Ascending aorta (tissue), 2 donors: ENCODE measurements around the gene LOXL4. TPM values are rescaled to one million over a fixed set of nuclear protein-coding genes. Genes with fewer than 3 reads are reported as not detected.

Source experiments
- DNase-seq, 2 donors: peaks; one replicate each; pipeline ENCODE4 v3.0.0-alpha.2; 2019; ENCODE audit warnings: low spot score in 2 of 2
- H3K27ac ChIP-seq, 2 donors: fragments of 200-600 bp; sonication (generic); one replicate each; pipeline ENCODE4 v1.5.1; 2016 to 2017; ENCODE audit warnings: mild to moderate bottlenecking in 1 of 2
- H3K27me3 ChIP-seq: fragments of 200-600 bp; sonication (generic); one replicate; pipeline ENCODE4 v1.5.1; 2017
- H3K36me3 ChIP-seq, 2 donors: fragments of 200-600 bp; sonication (generic); one replicate each; pipeline ENCODE4 v1.5.1; 2016
- H3K4me1 ChIP-seq, 2 donors: fragments of 200-600 bp; sonication (generic); one replicate each; pipeline ENCODE4 v1.5.1; 2016 to 2017; ENCODE audit warnings: mild to moderate bottlenecking in 1 of 2
- H3K4me3 ChIP-seq, 2 donors: fragments of 200-600 bp; sonication (generic); one replicate each; pipeline ENCODE4 v1.5.1; 2016 to 2017; ENCODE audit warnings: mild to moderate bottlenecking in 1 of 2
- H3K9me3 ChIP-seq, 2 donors: fragments of 200-600 bp; sonication (generic); one replicate each; pipeline ENCODE4 v1.5.1; 2016
- CTCF ChIP-seq, 3 experiments: fragments of 200-600 bp in 2 of 3; fragments of 450-650 bp in 1 of 3; sonication (generic) in 2 of 3; IDR thresholded peaks; one replicate each; pipeline ENCODE4 v1.5.1; 2016 to 2019; ENCODE audit warnings: antibody characterized with exemption in 3 of 3, mild to moderate bottlenecking in 1 of 3, moderate library complexity in 1 of 3
- intact Hi-C: fragments of 100-400 bp; cut with DNase I; formaldehyde crosslinking; loops from one replicate; pipeline ENCODE4 v1.15.1; 2023
- total RNA-seq: library from RNA; depleted of rRNA; stranded (reverse); fragments of >200 nt; gene quantifications from one replicate; pipeline ENCODE4 v1.1.0, GENCODE V29; 2016

The LOXL4 gene
- total RNA-seq, 1 donor from 2014 or later: 3.7 TPM

GRCh38 chr10:98260350-98260749, 7.6 kb downstream of the LOXL4 start:
- H3K36me3 ChIP-seq: peaks cover 0 to 4% of the 10 kb centered on the region in 2 donors
- H3K4me1 ChIP-seq: peaks cover 0 to 12% of the 10 kb centered on the region in 2 donors
- no peak overlapping the region for H3K4me3 ChIP-seq
- no peaks in the 10 kb centered on the region for H3K27me3 ChIP-seq
- TF ChIP-seq CTCF (IDR thresholded peaks at IDR 0.05): no peak
- intact Hi-C loops: loop anchor here (5.0 kb wide), 1 partner anchor 157 kb away; the partner anchor contains the start of gene PYROXD2
- no peak overlapping the region for H3K27ac ChIP-seq
- no peaks in the 10 kb centered on the region for H3K9me3 ChIP-seq
- no peak for DNase-seq

DNA sequence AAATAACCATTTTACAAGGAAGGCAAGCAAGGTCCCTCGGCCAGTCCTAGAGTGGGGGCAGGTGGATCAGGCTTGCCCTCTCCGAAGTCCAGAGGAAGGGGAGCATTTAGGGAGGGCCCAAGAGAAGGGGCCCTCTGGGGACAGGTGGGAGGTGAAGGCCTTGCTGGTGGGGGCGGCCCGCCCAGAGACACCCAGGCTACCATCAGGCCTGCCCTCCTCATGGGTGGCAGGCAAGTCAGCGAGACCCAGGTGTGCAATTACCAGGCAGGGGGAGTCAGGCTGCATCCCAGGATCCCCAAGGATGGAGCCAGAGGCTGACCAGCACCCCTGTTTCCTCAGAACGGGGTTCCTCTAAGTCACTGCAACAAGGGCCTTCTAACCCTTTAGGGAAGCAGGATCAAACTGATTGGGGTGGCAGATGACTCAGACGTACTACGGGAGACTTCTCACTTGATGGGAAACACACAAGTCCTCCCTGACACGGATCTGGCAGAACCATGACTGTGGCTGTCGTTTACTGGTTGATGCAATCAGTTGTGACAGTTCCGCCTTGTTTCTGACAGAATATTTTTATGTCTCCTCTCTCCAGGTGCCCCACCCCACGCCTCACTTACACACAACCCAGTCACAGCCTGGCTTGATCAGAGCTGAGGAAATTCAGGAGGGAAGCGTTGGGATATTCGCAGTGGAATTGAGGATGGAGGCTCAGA, 8.2 kb downstream of the LOXL4 start:
- Histone ChIP-seq H3K9me3 (no peaks in the 10 kb centered on the region), H3K27ac (no peak overlapping the region), H3K4me1 (peaks cover 0 to 12% of the 10 kb centered on the region in 2 donors), H3K36me3 (peaks cover 0 to 4% of the 10 kb centered on the region in 2 donors), H3K27me3 (no peaks in the 10 kb centered on the region), H3K4me3 (no peak overlapping the region)
- intact Hi-C loops: loop anchor here (5.0 kb wide), 1 partner anchor 158 kb away; the partner anchor contains the start of gene PYROXD2
- DNase-seq: no peak
- no peak for TF ChIP-seq CTCF (IDR thresholded peaks at IDR 0.05)

- Histone ChIP-seq H3K36me3 (peaks cover 0 to 4% of the 10 kb centered on the region in 2 donors), H3K9me3 (no peaks in the 10 kb centered on the region), H3K4me3 (no peak overlapping the region), H3K4me1 (peaks cover 0 to 12% of the 10 kb centered on the region in 2 donors), H3K27me3 (no peaks in the 10 kb centered on the region), H3K27ac (peak overlapping the region in 1 of 2 donors; percentile 49)
- TF ChIP-seq CTCF (IDR thresholded peaks at IDR 0.05): no peak
- DNase-seq: no peak
- intact Hi-C loops: no loop called here
These were observed 9.1 kb downstream of the LOXL4 start for GRCh38 chr10:98258683-98259454.

GRCh38 chr10:98257961-98258360, 10.0 kb downstream of the LOXL4 start:
- H3K4me1 ChIP-seq: peaks cover 0 to 12% of the 10 kb centered on the region in 2 donors
- H3K27ac ChIP-seq: peak overlapping the region in 1 of 2 donors; percentile 7
- intact Hi-C loops: no loop called here
- H3K27me3 ChIP-seq: no peaks in the 10 kb centered on the region
- no peak for TF ChIP-seq CTCF (IDR thresholded peaks at IDR 0.05)
- no peak overlapping the region for H3K4me3 ChIP-seq
- no peaks in the 10 kb centered on the region for H3K9me3 ChIP-seq
- no peak for DNase-seq
- peaks cover 0 to 10% of the 10 kb centered on the region in 2 donors for H3K36me3 ChIP-seq

- intact Hi-C loops: no loop called here
- H3K36me3 ChIP-seq: peaks cover 1 to 15% of the 10 kb centered on the region in 2 donors
- no peaks in the 10 kb centered on the region for H3K9me3 ChIP-seq
- no peak overlapping the region for H3K27ac ChIP-seq
- peaks cover 0 to 12% of the 10 kb centered on the region in 2 donors for H3K4me1 ChIP-seq
- H3K4me3 ChIP-seq: no peak overlapping the region
- DNase-seq: no peak
- H3K27me3 ChIP-seq: no peaks in the 10 kb centered on the region
- TF ChIP-seq CTCF (IDR thresholded peaks at IDR 0.05): no peak
These were observed 10.8 kb downstream of the LOXL4 start for GRCh38 chr10:98257198-98257597.
